ENCODE results near the gene MAP3K6.

Gene MAP3K6

GRCh38 chr1:27372022-27372807 is 5.5 kb upstream of the MAP3K6 start:
- DNase-seq: no peak

- DNase-seq: peak; percentile 97
Observed at GRCh38 chr1:27368869-27369582, 2.3 kb upstream of the MAP3K6 start.

DNA sequence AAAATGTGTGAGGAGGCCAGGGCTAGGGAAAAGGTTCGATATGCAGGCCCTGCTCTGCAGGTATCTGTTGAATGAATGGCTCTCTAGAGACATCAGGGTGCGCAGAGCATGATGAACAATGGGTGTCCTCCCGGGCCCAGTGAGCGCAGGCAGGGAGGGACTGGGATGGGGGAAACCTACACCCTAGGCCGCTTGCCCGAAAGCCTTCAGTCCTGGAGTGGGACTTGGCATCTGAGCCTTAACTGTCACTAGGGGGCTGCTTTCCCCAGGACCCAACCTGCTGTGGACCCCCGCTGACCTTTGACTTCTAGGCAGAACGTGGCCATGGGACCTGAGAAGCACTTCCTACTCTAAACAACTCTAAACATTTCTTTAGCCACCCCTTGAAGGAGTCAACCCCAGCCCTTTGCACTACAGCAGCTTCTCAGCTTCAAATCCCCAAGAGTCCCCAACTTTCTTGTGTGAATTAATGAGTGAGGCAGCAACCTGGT is 444 bp upstream of the MAP3K6 start:
- no peak for DNase-seq

GRCh38 chr1:27366113-27366410 is 699 bp downstream of the MAP3K6 start:
- peak; percentile 83 for DNase-seq

- DNase-seq: peak; percentile 90
Observed at GRCh38 chr1:27365372-27366112, 1.2 kb downstream of the MAP3K6 start.

DNA sequence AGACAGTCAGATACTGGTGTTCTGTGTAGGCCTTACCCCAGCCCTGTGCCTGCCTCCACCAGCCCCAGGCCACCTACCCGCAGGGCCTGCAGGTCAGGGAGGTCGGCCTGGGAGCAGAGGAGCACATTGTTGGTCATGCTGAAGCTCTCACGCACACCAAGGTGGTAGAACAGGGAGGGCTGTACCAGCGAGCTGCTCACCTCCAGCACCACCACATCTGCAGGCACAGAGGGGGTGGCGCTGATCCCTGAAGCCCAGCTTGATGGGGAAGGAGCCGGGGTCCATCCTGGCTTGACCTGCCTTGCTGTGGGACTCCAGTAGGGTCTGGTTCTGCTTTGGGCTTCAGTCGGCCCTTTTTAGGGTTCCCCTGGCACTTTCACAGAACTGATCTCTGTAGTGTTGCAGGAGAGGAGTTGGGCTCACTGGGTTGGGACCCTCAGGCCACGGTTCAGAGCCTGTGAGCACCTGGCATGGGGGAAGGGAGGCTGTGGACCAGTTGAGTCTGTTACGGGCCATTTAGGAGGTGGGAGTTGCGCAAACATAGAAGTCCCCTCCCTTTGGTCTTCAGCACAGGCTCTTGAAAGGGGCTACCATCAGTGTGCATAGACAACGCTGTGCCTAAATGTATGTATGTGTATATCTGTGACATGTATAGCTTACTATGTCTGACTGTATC is 1.9 kb downstream of the MAP3K6 start:
- DNase-seq: no peak

GRCh38 chr1:27363766-27364695 is 2.7 kb downstream of the MAP3K6 start:
- DNase-seq: no peak

- DNase-seq: no peak
Observed at GRCh38 chr1:27361553-27361952, 5.2 kb downstream of the MAP3K6 start.

GRCh38 chr1:27361044-27361402 is 5.7 kb downstream of the MAP3K6 start:
- no peak for DNase-seq

GRCh38 chr1:27360159-27361043 is 6.4 kb downstream of the MAP3K6 start:
- DNase-seq: peak; percentile 46

DNA sequence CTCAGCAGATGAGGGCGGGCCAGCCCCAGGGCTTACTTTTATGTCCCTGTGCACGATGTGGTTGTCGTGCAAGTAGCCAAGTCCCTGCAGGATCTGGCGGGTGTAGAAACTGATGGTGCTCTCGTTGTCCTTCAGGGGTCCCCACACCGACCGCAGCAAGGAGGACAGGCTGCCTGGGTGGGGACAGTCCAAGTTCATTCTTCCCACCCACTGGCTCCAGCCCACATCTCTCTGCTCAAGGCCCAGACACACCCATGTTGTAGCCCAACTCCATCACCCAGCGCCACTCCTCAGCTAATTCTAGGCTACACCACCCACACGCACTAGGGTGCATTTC is 7.0 kb downstream of the MAP3K6 start:
- no peak for DNase-seq

DNA sequence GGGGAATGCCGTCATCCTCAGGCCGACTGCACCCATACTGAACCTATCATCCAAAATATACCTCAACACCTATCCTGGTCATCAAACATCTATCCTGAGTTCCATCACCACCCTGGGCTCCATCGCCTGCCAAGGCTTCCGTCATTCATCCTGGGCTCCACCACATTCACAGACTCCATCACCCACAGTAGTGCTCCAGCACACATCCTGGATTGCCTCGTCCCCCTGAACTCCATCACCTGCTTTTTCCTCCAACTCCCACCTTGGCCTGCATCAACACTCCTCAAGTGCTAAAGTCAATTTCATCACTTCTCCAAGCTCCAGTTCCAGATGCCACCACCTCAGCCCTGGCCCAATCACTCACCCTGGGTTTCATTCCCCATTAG is 7.8 kb downstream of the MAP3K6 start:
- no peak for DNase-seq

GRCh38 chr1:27358038-27358927 is 8.5 kb downstream of the MAP3K6 start:
- DNase-seq: no peak

GRCh38 chr1:27357281-27358037 is 9.3 kb downstream of the MAP3K6 start:
- DNase-seq: peak; percentile 83

DNA sequence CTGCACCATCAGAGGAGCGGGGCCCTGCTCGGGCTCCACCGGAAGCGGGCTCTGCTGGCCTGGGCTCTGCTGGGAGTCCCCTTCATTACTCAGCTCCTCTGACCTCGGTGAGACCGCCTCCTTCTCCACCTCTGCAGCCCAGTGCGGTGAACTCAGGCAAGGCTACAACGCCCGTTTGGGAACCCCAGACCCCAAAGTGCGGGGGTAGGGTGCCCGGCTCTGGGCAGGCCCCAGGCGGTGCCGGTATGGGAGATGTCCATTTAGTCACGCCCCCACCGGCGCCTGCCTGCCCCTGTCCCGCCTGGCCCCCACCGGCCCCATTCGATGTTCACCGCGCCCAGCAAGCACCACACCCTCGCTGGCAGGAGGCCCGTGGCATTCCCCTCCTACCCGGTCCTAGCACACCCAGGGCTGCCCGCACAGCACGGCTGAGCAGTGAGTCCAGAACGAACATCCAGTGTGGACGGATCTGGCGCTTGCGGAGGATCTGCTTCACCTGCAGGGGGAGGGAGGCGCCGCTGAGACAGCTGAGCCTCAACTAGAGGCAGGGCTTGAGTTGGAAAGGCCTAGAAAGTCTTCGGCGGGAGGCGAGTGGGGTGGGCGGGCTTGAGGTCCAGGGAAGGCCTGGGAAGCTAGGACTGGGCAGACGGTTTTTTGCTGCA is 10.0 kb downstream of the MAP3K6 start:
- peak; percentile 60 for DNase-seq

DNA sequence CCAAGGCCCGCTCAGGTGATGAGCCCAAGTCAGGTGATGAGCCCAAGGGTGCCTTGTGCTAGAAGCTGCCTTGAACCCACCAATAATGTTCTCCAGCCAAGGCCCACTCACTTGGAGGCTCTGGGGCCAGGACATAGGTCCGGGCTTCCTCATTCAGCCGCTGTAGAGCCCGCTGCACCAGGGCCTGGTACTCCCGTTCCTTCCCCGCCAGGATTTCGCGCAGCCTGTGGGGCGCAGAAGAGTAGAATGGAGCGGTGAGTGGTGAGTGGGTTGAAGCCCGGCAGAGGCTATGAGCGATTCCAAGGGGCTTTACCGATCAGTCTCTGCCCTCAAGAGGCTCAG is 10.5 kb downstream of the MAP3K6 start:
- DNase-seq: no peak

DNA sequence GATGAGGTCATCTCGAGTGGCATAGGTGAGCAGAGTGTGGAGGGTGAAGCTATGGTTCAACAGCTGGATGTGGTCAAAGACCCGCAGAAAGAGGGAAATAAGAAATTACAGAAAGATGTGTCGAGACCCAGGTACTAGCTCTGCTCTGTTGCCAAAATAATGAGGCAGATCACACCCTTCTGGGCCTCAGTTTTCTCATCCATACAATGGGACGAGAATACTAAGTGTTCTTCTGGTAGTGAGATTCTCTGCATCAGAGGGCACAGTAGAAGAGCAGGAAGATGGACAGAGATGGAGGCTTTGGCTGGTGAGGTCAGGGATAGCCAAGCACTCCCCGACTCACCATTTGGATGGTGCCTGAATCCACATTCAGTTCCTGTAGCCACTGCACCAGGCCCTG is 11.1 kb downstream of the MAP3K6 start:
- DNase-seq: no peak

DNA sequence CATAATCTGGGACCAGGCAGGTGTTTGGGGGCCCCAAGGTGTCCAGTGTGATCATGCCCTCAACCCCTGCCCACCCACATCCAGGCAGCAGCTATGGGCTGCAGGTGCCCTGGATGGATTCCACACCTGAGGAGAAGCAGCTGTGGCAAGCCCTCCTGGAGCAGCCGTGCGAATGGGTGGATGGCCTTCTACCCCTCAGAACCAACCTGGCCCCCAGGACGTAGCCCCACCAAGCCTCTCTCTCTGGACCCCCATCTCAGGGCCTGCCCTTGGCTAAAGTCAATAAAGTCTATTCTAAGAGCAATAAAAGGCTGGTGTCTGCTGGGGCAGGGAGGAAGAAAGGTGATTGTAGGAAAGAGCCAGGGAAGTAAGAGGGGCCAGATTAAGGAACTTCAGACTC is 13.1 kb downstream of the MAP3K6 start:
- DNase-seq: no peak

GRCh38 chr1:27353166-27353565 is 13.6 kb downstream of the MAP3K6 start:
- no peak for DNase-seq
